GM12864 (cell line): ENCODE data around the gene CLMN.
A peak's percentile ranks its signal among the peaks of the same experiment; 100 is the strongest.

Experiments
- DNase-seq: peaks from one replicate; pipeline ENCODE4 v3.0.0-alpha.2; 2011; ENCODE audit warnings: low read depth
- H3K4me3 ChIP-seq: 2 replicates; pipeline ENCODE4 v1.5.1; 2011; ENCODE audit warnings: mild to moderate bottlenecking, low read depth, low read length, control low read depth
- CTCF ChIP-seq: IDR thresholded peaks from 2 replicates; pipeline ENCODE4 v1.5.1; 2011; ENCODE audit warnings: low read depth, mild to moderate bottlenecking, moderate library complexity, low read length, control low read depth, inconsistent platforms; ENCODE audit errors: missing control alignments

Gene CLMN

GRCh38 chr14:95330591-95331370 is 11.1 kb upstream of the CLMN start:
- no peak for DNase-seq
- TF ChIP-seq CTCF, result no peak
- no peak overlapping the region for H3K4me3 ChIP-seq

- no peak for DNase-seq
- no peak for TF ChIP-seq CTCF
- no peak overlapping the region for H3K4me3 ChIP-seq
Measured at GRCh38 chr14:95329941-95330340, 10.2 kb upstream of the CLMN start.

GRCh38 chr14:95328729-95329503 is 9.2 kb upstream of the CLMN start:
- H3K4me3 ChIP-seq, result no peak overlapping the region
- DNase-seq, result no peak
- no peak for TF ChIP-seq CTCF

DNA sequence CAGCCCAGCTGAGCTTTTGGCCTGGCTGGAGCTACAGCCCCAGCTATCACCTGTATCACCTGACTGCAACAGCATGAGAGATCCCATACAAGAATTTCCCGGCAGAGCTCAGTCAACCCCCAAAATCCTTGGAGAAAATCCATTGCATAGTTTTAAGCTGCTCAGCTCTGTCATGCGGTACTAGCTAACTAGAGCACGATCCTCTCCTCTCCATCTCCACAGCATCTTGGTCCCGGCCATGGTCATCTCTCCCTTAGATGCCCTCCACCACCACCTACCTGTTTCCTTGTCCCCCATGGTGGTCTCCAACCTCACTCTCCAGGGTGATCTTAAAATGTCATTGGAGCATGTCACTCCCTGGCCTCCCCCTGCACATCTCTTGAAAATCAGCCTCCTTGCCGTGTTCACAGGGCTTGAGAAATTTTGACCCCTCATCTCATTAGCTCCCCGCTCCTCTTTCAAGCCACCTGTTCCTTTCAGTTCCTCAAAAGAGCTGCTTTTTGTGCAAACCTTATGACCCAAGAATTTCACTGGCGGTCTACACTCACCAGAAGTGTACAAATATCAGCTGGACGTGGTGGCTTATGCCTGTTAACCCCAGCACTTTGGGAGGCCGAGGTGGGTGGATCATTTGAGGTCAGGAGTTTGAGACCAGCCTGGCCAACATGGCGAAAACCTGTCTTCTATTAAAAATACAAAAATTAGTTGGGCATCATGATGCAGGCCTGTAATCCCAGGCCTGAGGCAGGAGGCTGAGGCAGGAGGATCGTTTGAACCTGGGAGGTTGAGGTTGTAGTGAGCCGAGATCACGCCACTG is 8.1 kb upstream of the CLMN start:
- DNase-seq, result peak; percentile 97
- TF ChIP-seq CTCF, result no peak
- peak overlapping the region; percentile 36 for H3K4me3 ChIP-seq

DNA sequence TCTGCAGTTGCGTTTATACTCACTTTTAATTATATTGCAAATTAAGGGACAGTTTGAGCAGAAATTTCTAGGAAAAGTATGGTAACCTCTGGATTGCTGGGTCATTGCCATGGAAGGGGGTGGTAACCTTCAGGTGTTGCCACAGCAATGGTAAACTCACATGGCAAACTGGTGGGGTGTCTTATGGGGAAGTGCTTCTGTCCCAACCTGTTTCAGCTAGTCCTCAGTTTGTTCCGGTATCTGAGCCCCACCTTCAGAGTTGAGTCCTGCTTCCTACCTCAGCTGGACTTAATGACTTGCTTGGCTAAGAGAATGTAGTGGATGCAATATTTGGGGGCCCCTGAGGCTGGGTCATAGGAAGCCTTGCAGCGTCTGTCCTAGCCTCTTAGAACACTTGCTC is 7.3 kb upstream of the CLMN start:
- TF ChIP-seq CTCF, result no peak

GRCh38 chr14:95323917-95324316 is 4.2 kb upstream of the CLMN start:
- TF ChIP-seq CTCF, result no peak
- DNase-seq, result no peak
- H3K4me3 ChIP-seq, result no peak overlapping the region

More for the DNA sequence above, 7.3 kb upstream of the CLMN start:
- peak overlapping the region; percentile 36; the same call in 1 of the 2 replicates for H3K4me3 ChIP-seq
- DNase-seq, result peak; percentile 66
